Measurements from ENCODE around the gene MAGI2.
A peak's percentile ranks its signal among the peaks of the same experiment; 100 is the strongest.

MAGI2 gene

DNA sequence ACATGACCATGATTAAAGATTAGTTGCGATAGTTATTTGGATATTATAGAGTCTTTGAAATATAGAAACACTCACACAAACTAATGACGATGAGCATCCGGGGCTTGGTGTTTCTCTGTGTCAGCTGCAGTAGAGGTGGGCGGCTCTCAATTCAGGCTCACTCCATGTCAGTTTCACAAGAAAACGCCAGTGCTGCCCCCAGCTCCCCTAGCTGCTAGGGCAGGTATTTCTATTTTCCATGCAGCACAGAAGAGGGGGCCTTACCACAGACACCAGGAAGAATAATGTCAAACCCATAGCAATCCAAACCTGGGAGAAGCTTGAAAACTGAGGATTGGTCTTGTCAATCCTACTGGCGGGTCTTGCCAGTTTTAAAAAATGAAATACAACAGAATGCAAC, 1457.8 kb downstream of the MAGI2 start:
- TF ChIP-seq, protein P1, sequence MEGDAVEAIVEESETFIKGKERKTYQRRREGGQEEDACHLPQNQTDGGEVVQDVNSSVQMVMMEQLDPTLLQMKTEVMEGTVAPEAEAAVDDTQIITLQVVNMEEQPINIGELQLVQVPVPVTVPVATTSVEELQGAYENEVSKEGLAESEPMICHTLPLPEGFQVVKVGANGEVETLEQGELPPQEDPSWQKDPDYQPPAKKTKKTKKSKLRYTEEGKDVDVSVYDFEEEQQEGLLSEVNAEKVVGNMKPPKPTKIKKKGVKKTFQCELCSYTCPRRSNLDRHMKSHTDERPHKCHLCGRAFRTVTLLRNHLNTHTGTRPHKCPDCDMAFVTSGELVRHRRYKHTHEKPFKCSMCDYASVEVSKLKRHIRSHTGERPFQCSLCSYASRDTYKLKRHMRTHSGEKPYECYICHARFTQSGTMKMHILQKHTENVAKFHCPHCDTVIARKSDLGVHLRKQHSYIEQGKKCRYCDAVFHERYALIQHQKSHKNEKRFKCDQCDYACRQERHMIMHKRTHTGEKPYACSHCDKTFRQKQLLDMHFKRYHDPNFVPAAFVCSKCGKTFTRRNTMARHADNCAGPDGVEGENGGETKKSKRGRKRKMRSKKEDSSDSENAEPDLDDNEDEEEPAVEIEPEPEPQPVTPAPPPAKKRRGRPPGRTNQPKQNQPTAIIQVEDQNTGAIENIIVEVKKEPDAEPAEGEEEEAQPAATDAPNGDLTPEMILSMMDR (IDR thresholded peaks at IDR 0.05; ENCODE audit: low read depth, low read length): 0 out of 2 replicates have a peak, but pooled peaks have one; percentile 9
- H3K4me3 ChIP-seq (ENCODE audit: low read depth, low read length): no peak overlapping the region

DNA sequence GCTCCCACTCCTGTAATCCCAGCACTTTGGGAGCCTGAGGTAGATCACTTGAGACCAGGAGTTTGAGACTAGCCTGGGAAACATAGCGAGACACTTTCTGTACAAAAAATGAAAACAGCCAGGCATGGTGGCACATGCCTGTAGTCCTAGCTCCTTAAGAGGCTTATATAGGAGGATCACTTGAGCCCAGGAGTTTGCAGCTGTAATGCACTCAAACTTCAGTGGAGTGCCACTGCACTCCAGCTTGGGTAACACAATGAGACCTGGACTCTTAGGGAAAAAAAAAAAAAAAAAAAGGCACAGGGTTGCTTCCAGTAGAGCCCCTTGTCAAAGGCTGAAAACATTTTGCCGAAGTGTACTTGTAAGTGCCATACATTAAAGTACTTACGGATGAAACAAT, 1459.6 kb downstream of the MAGI2 start:
- TF ChIP-seq, protein P1 (IDR thresholded peaks at IDR 0.05; ENCODE audit: low read depth, low read length): no peak
- H3K4me3 ChIP-seq (ENCODE audit: low read depth, low read length): no peak overlapping the region

DNA sequence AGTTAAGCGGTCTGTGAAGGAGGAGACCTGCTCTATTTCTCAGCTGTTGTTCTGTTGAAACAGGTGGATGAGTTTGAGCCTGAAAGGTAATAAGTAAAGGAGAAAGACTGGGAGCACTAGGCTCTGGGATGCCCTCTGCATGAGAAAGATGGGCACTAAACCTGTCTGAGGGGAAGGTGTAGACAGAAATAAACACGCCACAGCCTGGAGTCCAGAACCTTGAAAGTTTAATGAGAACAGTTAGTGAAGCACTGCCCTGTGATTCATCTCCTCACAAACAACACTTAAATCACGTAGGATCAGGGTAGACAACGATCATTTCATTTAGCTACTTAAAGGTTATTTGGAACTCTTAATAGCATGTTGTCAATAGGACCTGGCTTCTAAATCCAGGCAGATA, 1461.8 kb downstream of the MAGI2 start:
- TF ChIP-seq, protein P1 (IDR thresholded peaks at IDR 0.05; ENCODE audit: low read depth, low read length): no peak
- H3K4me3 ChIP-seq (ENCODE audit: low read depth, low read length): no peak overlapping the region

DNA sequence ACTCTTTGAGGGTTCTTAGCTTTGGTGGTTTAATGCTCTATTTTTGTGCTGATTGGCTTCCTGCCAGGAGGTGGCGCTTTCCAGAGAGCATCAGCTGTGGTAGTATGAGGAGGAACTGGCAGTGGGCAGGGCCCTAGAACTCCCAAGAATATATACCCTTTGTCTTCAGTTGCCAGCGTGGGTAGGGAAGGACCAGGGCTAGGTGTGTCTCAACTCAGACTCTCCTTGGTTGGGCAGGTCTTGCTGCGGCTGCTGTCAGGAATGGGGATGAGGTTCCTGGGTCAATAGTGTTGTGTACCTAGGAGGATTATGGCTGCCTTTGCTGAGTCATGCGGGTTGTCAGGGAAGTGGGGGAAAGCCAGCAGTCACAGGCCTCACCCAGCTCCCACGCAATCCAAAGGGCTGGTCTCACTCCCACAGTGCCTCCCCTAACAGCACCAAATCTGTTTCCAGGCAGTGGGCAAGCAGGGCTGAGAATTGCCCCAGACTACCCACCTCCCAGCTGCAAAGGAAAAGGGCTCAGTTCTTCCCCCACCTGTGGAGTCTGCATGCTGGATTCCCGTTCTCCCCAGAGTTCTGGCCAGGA, 1463.4 kb downstream of the MAGI2 start:
- TF ChIP-seq, protein P1 (IDR thresholded peaks at IDR 0.05; ENCODE audit: low read depth, low read length): no peak
- no peak overlapping the region for H3K4me3 ChIP-seq (ENCODE audit: low read depth, low read length)

DNA sequence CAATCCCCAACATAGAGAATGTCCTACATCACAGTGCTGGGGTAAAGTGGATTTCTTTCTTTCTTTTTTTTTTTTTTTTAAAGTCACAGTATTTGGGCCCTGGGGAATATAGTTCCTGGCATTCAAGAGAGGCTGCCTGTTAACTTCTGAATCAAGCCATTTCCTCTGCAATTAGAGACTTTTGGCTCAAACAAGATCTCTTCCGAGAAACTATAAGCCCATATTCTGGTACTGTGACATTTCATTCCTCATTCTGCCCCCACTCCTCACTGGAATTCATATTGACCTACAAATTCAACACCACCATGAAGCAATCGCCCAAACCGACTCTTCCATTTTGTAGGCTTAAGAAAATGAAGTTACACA, 1467.5 kb downstream of the MAGI2 start:
- no peak overlapping the region for H3K4me3 ChIP-seq (ENCODE audit: low read depth, low read length)
- TF ChIP-seq, protein P1 (IDR thresholded peaks at IDR 0.05; ENCODE audit: low read depth, low read length): no peak

DNA sequence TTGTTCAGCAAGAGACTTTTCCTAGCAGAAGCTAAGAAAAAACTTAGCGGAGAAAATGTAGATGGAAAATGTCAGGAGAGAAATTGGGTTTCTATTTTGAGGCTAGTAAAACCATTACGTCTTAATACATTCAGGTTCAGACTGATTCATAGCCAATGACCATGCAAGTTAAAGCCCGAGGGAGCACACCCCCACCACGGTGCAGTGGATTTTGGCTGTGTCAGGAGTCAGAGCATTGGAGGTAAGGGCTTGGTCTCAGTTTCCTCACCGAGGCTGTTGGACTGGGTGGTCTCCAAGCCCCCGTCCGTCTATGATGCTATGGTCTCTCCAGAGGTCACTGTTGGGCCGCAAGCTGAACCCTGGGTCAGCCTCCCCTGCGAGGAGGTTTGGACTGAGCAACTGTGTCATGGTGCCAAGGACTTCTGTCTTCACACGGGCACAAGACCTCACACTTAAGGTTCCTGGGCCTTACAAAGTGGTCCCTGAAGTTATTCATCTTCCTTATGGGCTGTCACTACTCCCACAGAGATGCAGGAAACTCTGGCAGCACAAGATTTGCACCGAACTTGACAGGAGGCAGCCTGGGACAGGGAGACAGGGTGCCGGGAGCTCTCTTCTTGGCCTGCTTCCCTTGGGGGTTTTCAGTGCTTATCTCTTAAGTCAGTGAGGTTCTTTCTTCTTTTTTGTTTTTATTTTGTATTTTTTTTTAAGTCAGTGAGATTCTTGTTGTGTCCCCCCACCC, 1468.1 kb downstream of the MAGI2 start:
- H3K4me3 ChIP-seq (ENCODE audit: low read depth, low read length): no peak overlapping the region

DNA sequence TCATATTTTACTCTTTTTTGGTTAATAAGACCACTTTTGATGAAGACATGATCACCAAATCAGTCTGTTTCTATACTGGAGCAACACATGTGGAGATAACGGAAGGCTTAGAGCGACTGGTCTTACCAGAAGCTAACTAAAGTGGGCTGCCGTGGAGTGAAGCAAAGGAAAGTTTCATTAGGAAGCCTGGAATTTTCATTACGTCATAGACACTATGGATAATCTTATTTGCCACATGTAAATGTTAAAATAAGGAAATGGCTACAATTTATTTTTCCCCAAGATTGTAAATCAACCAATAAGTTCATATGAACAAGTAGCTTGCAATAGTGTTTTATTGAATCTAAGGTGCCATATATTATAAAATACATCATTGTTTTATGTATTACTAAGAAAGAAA, 1469.5 kb downstream of the MAGI2 start:
- H3K4me3 ChIP-seq (ENCODE audit: low read depth, low read length): no peak overlapping the region
- TF ChIP-seq, protein P1 (IDR thresholded peaks at IDR 0.05; ENCODE audit: low read depth, low read length): no peak

More for the DNA sequence above, 1468.1 kb downstream of the MAGI2 start:
- TF ChIP-seq, protein P1 (IDR thresholded peaks at IDR 0.05; ENCODE audit: low read depth, low read length): no peak
